Activated naive CD8-positive, alpha-beta T cell treated with anti-CD3 and anti-CD28 coated beads for 36 hours (primary cell): Measurements from ENCODE around the gene MESD. TPM values are rescaled to one million over a fixed set of nuclear protein-coding genes. Genes with fewer than 3 reads are reported as not detected.

ENCODE experiments used
- DNase-seq: peaks from one replicate; pipeline ENCODE4 v3.0.0; 2021
- H3K27ac Mint-ChIP-seq: one replicate; pipeline ENCODE4 v1.8.0; 2022; ENCODE audit warnings: mild to moderate bottlenecking, moderate library complexity, mixed read lengths
- H3K27me3 Mint-ChIP-seq: one replicate; pipeline ENCODE4 v1.8.0; 2022; ENCODE audit warnings: mild to moderate bottlenecking, mixed read lengths
- H3K36me3 Mint-ChIP-seq: one replicate; pipeline ENCODE4 v1.8.0; 2021; ENCODE audit warnings: mild to moderate bottlenecking, mixed read lengths
- H3K4me1 Mint-ChIP-seq: one replicate; pipeline ENCODE4 v1.8.0; 2021; ENCODE audit warnings: mixed read lengths
- H3K4me3 Mint-ChIP-seq: one replicate; pipeline ENCODE4 v1.8.0; 2022; ENCODE audit warnings: mild to moderate bottlenecking, moderate library complexity, mixed read lengths
- H3K9me3 Mint-ChIP-seq: one replicate; pipeline ENCODE4 v1.8.0; 2022; ENCODE audit warnings: mixed read lengths
- total RNA-seq, 2 experiments: library from RNA; stranded (reverse); gene quantifications; one replicate each; pipeline ENCODE4 v1.2.3, GENCODE V29; 2021

The MESD gene
- total RNA-seq, 2 experiments from 2014 or later = 20.7 to 21.0 TPM

DNA sequence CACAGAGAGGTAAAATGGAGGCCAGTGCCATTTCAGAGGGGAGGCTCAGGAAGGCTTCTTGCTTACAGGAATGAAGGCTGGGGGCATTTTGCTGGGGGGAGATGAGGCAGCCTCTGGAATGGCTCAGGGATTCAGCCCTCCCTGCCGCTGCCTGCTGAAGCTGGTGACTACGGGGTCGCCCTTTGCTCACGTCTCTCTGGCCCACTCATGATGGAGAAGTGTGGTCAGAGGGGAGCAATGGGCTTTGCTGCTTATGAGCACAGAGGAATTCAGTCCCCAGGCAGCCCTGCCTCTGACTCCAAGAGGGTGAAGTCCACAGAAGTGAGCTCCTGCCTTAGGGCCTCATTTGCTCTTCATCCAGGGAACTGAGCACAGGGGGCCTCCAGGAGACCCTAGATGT is 39.9 kb downstream of the MESD start:
- H3K9me3 Mint-ChIP-seq = no peaks in the 10 kb centered on the region
- H3K4me1 Mint-ChIP-seq = peaks cover 3% of the 10 kb centered on the region
- H3K4me3 Mint-ChIP-seq = no peak overlapping the region
- H3K36me3 Mint-ChIP-seq = peaks cover 12% of the 10 kb centered on the region
- H3K27ac Mint-ChIP-seq = no peak overlapping the region
- DNase-seq = no peak
- H3K27me3 Mint-ChIP-seq = no peaks in the 10 kb centered on the region

GRCh38 chr15:80948651-80949292 is 40.8 kb downstream of the MESD start:
- no peaks in the 10 kb centered on the region for H3K9me3 Mint-ChIP-seq
- H3K36me3 Mint-ChIP-seq = peaks cover 14% of the 10 kb centered on the region
- H3K4me3 Mint-ChIP-seq = no peak overlapping the region
- H3K27me3 Mint-ChIP-seq = no peaks in the 10 kb centered on the region
- DNase-seq = no peak
- H3K27ac Mint-ChIP-seq = no peak overlapping the region
- H3K4me1 Mint-ChIP-seq = peaks cover 3% of the 10 kb centered on the region

- no peak overlapping the region for H3K4me3 Mint-ChIP-seq
- no peaks in the 10 kb centered on the region for H3K27me3 Mint-ChIP-seq
- H3K36me3 Mint-ChIP-seq = peaks cover 18% of the 10 kb centered on the region
- peaks cover 3% of the 10 kb centered on the region for H3K4me1 Mint-ChIP-seq
- no peak for DNase-seq
- no peak overlapping the region for H3K27ac Mint-ChIP-seq
- no peaks in the 10 kb centered on the region for H3K9me3 Mint-ChIP-seq
These were observed 43.0 kb downstream of the MESD start for GRCh38 chr15:80946576-80946975.

- no peaks in the 10 kb centered on the region for H3K9me3 Mint-ChIP-seq
- no peak overlapping the region for H3K27ac Mint-ChIP-seq
- no peak for DNase-seq
- H3K27me3 Mint-ChIP-seq = no peaks in the 10 kb centered on the region
- H3K4me3 Mint-ChIP-seq = no peak overlapping the region
- peaks cover under 1% of the 10 kb centered on the region for H3K4me1 Mint-ChIP-seq
- peaks cover 13% of the 10 kb centered on the region for H3K36me3 Mint-ChIP-seq
These were observed 44.0 kb downstream of the MESD start for GRCh38 chr15:80945605-80946004.

- no peak overlapping the region for H3K4me3 Mint-ChIP-seq
- no peaks in the 10 kb centered on the region for H3K9me3 Mint-ChIP-seq
- DNase-seq = no peak
- H3K27me3 Mint-ChIP-seq = no peaks in the 10 kb centered on the region
- H3K4me1 Mint-ChIP-seq = no peaks in the 10 kb centered on the region
- H3K36me3 Mint-ChIP-seq = peaks cover 13% of the 10 kb centered on the region
- H3K27ac Mint-ChIP-seq = no peak overlapping the region
These were observed 44.8 kb downstream of the MESD start for GRCh38 chr15:80944818-80945217.

- Mint-ChIP-seq H3K4me3 (no peak overlapping the region), H3K36me3 (peaks cover 11% of the 10 kb centered on the region), H3K4me1 (no peaks in the 10 kb centered on the region), H3K9me3 (no peaks in the 10 kb centered on the region), H3K27me3 (no peaks in the 10 kb centered on the region), H3K27ac (no peak overlapping the region)
- no peak for DNase-seq
These were observed 46.7 kb downstream of the MESD start for GRCh38 chr15:80942746-80943565.

DNA sequence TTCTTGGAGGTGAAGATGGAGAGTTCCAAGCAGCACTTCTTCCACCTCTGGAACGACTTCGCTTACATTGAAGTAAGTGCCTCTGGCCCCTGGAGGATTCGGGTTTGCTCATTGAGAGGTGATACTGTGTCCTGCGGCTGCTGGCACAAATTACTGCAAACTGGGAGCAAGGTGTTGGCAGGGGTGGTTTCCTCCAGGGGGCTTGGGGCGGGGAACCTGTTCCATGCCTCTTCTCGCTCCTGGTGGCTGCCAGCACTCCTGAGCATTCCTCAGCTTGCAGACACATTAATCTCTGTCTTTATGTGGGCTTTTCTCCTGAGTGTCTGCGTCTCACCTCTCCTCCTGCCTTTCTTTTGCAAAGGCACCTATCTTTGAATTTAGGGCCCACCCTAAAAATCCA is 47.4 kb downstream of the MESD start:
- peaks cover 8% of the 10 kb centered on the region for H3K36me3 Mint-ChIP-seq
- DNase-seq = no peak
- H3K27me3 Mint-ChIP-seq = no peaks in the 10 kb centered on the region
- no peak overlapping the region for H3K4me3 Mint-ChIP-seq
- no peaks in the 10 kb centered on the region for H3K9me3 Mint-ChIP-seq
- no peak overlapping the region for H3K27ac Mint-ChIP-seq
- H3K4me1 Mint-ChIP-seq = no peaks in the 10 kb centered on the region

DNA sequence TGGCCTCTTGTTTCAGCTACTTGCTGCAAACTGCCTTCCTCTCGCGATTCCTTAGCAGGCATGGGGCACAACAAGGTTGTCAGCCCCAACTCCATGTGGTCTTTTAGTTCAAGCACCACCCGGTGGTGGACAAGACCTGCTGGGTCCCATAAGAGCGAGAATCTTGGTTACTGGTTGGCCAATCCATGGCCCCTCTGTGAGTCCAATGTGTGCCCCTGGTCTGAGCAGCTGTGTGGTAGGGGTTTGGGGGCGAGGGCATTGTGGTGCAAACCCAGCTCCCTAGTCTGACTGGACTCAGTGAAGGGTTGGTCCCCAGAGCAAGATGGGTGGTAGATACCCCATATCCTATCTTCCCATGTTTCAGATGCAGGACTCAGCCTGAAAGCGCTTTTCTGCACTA is 48.8 kb downstream of the MESD start:
- no peak for DNase-seq
- no peak overlapping the region for H3K27ac Mint-ChIP-seq
- no peaks in the 10 kb centered on the region for H3K9me3 Mint-ChIP-seq
- H3K4me3 Mint-ChIP-seq = no peak overlapping the region
- no peaks in the 10 kb centered on the region for H3K4me1 Mint-ChIP-seq
- H3K36me3 Mint-ChIP-seq = peaks cover 7% of the 10 kb centered on the region
- H3K27me3 Mint-ChIP-seq = no peaks in the 10 kb centered on the region

DNA sequence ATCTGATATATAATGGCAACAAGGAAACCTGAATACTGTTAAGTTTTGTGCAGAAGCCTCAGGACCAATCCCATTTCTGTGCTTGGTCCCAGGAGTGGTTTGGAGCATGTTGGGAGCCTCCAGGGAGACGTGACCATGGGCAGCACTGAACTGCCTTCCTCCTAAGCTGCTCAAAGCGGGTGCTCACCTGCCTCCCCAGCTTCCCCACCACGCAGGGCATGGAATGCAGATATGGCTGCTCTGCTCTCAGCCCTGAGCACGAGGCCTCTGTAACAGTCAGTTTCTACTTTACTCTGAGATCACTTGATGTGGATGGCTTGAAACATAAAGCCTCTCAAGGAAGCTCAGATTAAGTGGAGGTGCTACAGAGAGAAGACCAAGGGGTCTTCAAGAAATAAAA is 49.3 kb downstream of the MESD start:
- Mint-ChIP-seq H3K4me1 (no peaks in the 10 kb centered on the region), H3K4me3 (no peak overlapping the region), H3K27me3 (no peaks in the 10 kb centered on the region), H3K9me3 (no peaks in the 10 kb centered on the region), H3K36me3 (peaks cover 7% of the 10 kb centered on the region), H3K27ac (no peak overlapping the region)
- no peak for DNase-seq

GRCh38 chr15:80939216-80939615 is 50.4 kb downstream of the MESD start:
- Mint-ChIP-seq H3K4me1 (peaks cover 5% of the 10 kb centered on the region), H3K27ac (no peak overlapping the region), H3K9me3 (no peaks in the 10 kb centered on the region), H3K4me3 (no peak overlapping the region), H3K36me3 (peaks cover 10% of the 10 kb centered on the region), H3K27me3 (no peaks in the 10 kb centered on the region)
- no peak for DNase-seq

- H3K4me1 Mint-ChIP-seq = peaks cover 5% of the 10 kb centered on the region
- peaks cover 4% of the 10 kb centered on the region for H3K36me3 Mint-ChIP-seq
- H3K4me3 Mint-ChIP-seq = no peak overlapping the region
- H3K27me3 Mint-ChIP-seq = no peaks in the 10 kb centered on the region
- H3K27ac Mint-ChIP-seq = no peak overlapping the region
- DNase-seq = no peak
- H3K9me3 Mint-ChIP-seq = no peaks in the 10 kb centered on the region
These were observed 51.9 kb downstream of the MESD start for GRCh38 chr15:80937718-80938117.

- Mint-ChIP-seq H3K4me1 (peaks cover 5% of the 10 kb centered on the region), H3K4me3 (no peak overlapping the region), H3K36me3 (peaks cover 4% of the 10 kb centered on the region), H3K9me3 (no peaks in the 10 kb centered on the region), H3K27me3 (no peaks in the 10 kb centered on the region), H3K27ac (no peak overlapping the region)
- DNase-seq = no peak
These were observed 53.1 kb downstream of the MESD start for GRCh38 chr15:80936288-80937078.

- H3K4me3 Mint-ChIP-seq = no peak overlapping the region
- DNase-seq = no peak
- H3K36me3 Mint-ChIP-seq = peaks cover 6% of the 10 kb centered on the region
- H3K4me1 Mint-ChIP-seq = peaks cover 5% of the 10 kb centered on the region
- no peak overlapping the region for H3K27ac Mint-ChIP-seq
- H3K27me3 Mint-ChIP-seq = no peaks in the 10 kb centered on the region
- H3K9me3 Mint-ChIP-seq = no peaks in the 10 kb centered on the region
These were observed 54.8 kb downstream of the MESD start for GRCh38 chr15:80934761-80935221.

GRCh38 chr15:80932989-80933388 is 56.6 kb downstream of the MESD start:
- no peak overlapping the region for H3K27ac Mint-ChIP-seq
- no peaks in the 10 kb centered on the region for H3K9me3 Mint-ChIP-seq
- H3K36me3 Mint-ChIP-seq = peaks cover 8% of the 10 kb centered on the region
- H3K4me3 Mint-ChIP-seq = no peak overlapping the region
- no peaks in the 10 kb centered on the region for H3K27me3 Mint-ChIP-seq
- no peak for DNase-seq
- H3K4me1 Mint-ChIP-seq = peaks cover 5% of the 10 kb centered on the region

GRCh38 chr15:80932513-80932815 is 57.2 kb downstream of the MESD start:
- DNase-seq = no peak
- Mint-ChIP-seq H3K4me1 (peaks cover 5% of the 10 kb centered on the region), H3K9me3 (no peaks in the 10 kb centered on the region), H3K36me3 (peaks cover 9% of the 10 kb centered on the region), H3K27ac (no peak overlapping the region), H3K27me3 (no peaks in the 10 kb centered on the region), H3K4me3 (no peak overlapping the region)
